ENCODE data around the gene TDO2. TPM values are rescaled to one million over a fixed set of nuclear protein-coding genes. Genes with fewer than 3 reads are reported as not detected.
"Not testable (repeated sequence)": the region's sequence is repeated elsewhere in the genome, so short reads cannot be mapped to it uniquely, and the experiment has no call there.

The TDO2 gene
- total RNA-seq, 1 donor from 2014 or later, result not detected

GRCh38 chr4:155907556-155907955 is 4.1 kb downstream of the TDO2 start:
- DNase-seq (ENCODE audit: low read depth in 2 of 2), result no peak

DNA sequence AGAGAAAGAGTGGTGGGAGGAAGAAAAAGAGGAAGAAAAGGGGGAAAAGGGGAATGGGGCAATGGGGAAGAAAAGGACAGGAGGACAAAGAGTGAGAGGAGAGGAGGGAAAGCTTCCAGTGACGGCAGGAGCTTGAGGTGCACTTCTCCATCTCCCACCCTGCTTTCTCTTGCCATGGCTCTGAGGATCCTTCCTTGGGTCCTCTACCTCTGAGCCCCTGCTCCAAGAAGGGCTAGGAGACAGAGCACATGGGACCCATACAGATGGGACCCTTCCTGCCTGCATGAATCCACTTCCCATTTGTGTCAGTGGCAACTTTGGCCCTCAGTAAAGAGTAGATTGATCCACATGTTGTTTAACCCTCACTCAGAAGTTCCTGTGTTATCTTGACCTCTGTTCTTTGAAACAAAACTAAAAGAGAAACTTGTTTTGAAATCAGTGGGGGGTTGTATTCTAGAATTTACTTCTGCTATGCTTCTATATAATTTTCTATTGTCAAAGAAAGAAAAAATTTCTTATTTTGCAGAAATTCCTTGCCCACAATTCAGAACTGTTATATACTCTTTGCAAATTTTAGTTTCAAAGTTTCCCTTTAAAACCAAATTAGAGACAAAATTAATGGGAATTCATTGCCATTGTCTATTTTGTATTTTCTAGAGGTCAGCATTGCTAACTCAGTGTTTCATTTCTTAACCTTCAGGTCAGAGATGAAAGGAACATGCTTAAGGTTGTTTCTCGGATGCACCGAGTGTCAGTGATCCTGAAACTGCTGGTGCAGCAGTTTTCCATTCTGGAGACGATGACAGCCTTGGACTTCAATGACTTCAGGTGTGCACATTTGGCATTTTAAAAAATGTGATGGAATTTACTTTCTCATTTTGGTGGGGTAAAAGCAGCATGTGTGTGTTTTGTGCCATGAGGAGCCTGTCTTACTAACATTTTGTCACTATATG is 5.0 kb downstream of the TDO2 start:
- DNase-seq (ENCODE audit: low read depth in 2 of 2), result no peak

GRCh38 chr4:155909615-155910226 is 6.2 kb downstream of the TDO2 start:
- DNase-seq (ENCODE audit: low read depth in 2 of 2), result no peak

GRCh38 chr4:155911905-155912304 is 8.4 kb downstream of the TDO2 start:
- no peak for DNase-seq (ENCODE audit: low read depth in 2 of 2)

GRCh38 chr4:155914782-155915181 is 11.3 kb downstream of the TDO2 start:
- DNase-seq (ENCODE audit: low read depth in 2 of 2), result no peak

DNA sequence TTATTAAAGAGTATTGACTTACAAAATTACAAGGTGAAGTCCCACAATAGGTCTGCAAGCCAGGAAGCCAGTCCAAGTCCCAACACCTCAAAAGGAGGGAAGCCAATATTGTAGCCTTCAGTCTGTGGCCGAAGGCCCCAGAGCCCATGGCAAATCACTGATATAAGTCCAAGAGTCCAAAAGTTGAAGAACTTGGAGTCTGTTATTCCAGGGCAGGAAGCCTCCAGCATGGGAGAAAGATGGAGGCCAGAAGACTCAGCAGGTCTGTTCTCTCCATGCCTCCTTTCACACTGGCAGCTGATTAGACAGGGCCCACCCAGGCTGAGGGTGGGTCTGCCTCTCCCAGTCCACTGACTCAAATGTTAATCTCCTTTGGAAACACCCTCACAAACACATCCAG is 18.1 kb downstream of the TDO2 start:
- DNase-seq (ENCODE audit: low read depth in 2 of 2), result no peak

DNA sequence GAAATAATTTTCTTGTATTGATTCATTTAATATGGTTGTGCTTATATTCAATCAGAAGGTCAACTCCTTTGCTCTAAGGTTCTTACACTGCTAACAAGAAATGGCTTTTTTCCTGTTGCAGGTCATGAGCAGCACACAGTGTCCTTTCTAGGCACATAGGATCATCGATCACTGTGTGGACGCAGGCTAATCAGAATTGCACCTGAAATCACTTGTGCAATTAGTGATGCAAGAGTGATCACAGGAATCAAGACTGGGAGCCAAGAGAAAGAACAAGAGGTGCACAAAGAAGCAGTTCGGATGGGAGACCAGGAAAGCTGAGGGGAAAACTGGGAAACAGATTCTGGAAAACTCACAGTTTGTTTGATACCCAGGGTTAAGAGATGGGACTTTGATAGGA is 21.1 kb downstream of the TDO2 start:
- DNase-seq (ENCODE audit: low read depth in 2 of 2), result no peak

GRCh38 chr4:155929833-155930232 is 26.3 kb downstream of the TDO2 start:
- DNase-seq (ENCODE audit: low read depth in 2 of 2), result no peak

GRCh38 chr4:155930330-155930729 is 26.8 kb downstream of the TDO2 start:
- DNase-seq (ENCODE audit: low read depth in 2 of 2), result no peak

DNA sequence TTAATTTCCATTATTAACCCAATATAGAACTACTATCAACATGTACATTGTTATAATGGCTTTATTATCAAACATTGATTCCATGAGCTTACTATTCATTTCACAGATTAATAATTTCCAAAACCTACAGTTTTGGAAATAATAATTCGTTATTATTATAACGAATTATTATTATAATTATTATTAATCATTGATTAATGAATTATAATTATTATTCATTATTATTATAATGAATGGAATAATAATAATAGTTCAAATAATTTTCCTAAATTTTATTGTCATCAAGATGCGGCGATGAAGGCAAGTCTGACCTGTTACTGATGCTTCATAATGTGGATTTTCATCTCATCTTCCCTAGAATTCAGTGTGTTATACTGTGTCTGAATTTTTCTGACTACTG is 28.1 kb downstream of the TDO2 start:
- no peak for DNase-seq (ENCODE audit: low read depth in 2 of 2)

- DNase-seq (ENCODE audit: low read depth in 2 of 2), result not testable (repeated sequence)
These were observed 31.1 kb downstream of the TDO2 start for GRCh38 chr4:155934634-155935033.

- DNase-seq (ENCODE audit: low read depth in 2 of 2), result no peak
These were observed 32.0 kb downstream of the TDO2 start for GRCh38 chr4:155935389-155935986.

- no peak for DNase-seq (ENCODE audit: low read depth in 2 of 2)
These were observed 37.7 kb downstream of the TDO2 start for GRCh38 chr4:155941085-155941790.

GRCh38 chr4:155941820-155942219 is 38.3 kb downstream of the TDO2 start:
- DNase-seq (ENCODE audit: low read depth in 2 of 2), result no peak

DNA sequence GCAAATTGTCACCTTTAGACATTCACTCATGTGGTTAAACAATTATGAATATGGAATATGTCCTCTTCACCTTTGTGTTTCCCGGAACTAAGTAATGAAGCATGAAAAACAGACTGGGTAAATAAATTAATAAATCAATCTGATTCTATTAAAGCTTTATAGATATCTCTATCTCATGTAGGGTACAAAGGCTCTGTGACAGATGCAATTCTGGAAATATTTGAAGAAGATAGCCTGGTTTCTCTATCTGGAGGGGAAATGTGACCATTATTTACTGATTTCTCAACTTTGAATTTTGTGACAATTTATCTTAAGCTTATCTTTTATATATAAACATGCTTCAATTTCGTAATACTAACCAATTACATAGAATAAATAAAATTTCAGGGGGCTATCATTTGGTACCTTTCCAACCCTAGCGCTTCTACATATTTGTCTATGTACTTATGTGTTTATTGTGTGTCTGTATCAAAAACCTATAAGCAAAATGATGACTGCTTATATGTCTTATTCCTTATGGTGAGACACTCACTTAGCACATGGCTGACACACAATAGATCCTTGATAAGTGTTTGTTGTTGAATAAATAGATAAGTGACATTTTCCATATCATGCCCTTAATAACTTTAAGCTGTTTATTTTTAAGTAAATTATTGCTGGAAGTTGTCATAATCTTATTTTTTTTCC is 40.3 kb downstream of the TDO2 start:
- DNase-seq (ENCODE audit: low read depth in 2 of 2), result no peak

DNA sequence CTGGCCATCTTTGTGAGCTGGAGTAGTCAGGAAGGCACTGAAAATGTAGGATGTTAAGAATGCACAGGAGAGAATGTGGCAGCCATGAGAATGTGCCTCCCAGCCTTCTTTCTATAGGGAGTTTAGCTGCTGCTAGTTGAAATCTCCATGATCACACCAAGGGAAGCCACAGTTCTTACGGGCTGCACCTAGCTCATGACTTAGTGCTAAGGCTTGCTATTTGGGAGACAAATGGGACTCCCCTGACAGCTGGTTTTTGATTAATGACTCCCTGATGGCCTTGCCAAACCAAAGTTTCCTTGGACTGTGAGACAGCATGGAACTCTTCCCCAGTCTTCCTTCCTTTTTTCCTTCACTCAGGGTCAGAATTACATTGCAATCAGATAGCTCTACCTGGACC is 41.0 kb downstream of the TDO2 start:
- no peak for DNase-seq (ENCODE audit: low read depth in 2 of 2)

- DNase-seq (ENCODE audit: low read depth in 2 of 2), result no peak
These were observed 43.0 kb downstream of the TDO2 start for GRCh38 chr4:155946486-155946885.

DNA sequence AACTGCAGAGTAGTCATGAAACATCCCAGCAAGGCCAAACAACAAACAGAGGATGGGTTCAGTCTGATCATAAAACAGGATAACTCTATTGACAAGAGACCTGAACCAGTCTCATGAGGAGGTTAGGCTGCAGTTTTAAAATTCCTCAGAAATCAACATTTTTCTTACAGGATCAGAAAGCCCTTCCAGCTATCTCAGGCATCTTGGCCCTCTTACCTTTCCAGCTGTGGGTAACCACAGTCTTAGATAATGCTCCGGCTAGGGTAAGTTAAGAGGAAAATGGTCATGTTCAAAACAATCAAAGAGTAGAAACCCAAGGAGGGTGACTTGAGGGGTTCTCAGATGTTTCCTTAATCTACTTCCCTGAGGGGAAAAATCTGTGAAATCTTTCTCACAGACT is 45.0 kb downstream of the TDO2 start:
- no peak for DNase-seq (ENCODE audit: low read depth in 2 of 2)

DNA sequence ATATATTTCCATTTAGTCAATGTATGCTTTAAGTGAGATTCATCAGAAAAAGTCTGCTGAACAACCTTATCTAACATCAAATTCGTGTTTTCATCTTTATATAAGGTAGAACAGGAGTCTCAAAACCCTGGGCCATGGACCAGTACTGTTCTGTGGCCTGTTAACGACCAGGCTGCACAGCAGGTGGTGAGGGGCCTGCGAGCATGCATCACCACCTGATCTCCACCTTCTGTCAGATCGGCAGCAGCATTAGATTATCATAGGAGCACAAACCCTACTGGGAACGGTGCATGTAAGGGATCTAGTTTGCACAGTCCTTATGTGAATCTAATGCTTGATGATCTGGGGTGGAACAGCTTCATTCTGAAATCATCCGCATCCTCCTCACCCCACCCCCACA is 47.0 kb downstream of the TDO2 start:
- DNase-seq (ENCODE audit: low read depth in 2 of 2), result no peak

DNA sequence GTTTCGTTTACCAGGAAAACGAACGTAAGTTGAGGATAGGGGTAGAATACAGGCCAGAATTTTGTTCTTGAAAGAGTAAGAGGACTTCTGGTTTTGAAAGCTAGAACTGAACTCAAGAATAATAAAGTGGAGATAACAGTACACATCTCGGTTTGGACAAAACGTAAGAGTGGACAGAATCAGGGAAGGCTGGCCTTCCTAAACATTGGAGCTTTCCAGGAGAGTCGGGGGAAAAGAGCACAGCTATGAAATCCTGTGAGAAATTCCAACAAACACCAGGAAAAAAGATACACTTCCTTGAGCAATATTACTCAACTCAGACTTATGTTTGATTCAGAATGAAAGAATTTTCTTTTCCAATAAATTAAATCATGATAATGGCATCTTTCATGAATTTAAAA is 49.0 kb downstream of the TDO2 start:
- DNase-seq (ENCODE audit: low read depth in 2 of 2), result no peak
